ENCODE data around the gene DMTF1.
"Not testable (repeated sequence)": the region's sequence is repeated elsewhere in the genome, so short reads cannot be mapped to it uniquely, and the experiment has no call there.

Gene DMTF1

GRCh38 chr7:87152112-87152896 is at the start of gene DMTF1:
Gene DMTF1 (plus strand): TSS chr7:87152453. CDS start chr7:87164942, 12,489 bp downstream.
- DNase-seq = peak; percentile 79

- DNase-seq = no peak
Observed at GRCh38 chr7:87105401-87105800, 46.9 kb upstream of the DMTF1 start.

- DNase-seq = no peak
Observed at GRCh38 chr7:87106974-87107612, 45.2 kb upstream of the DMTF1 start.

- no peak for DNase-seq
Observed at GRCh38 chr7:87107949-87108776, 44.1 kb upstream of the DMTF1 start.

GRCh38 chr7:87110778-87111177 is 41.5 kb upstream of the DMTF1 start:
- DNase-seq = no peak

GRCh38 chr7:87111877-87112276 is 40.4 kb upstream of the DMTF1 start:
- no peak for DNase-seq

GRCh38 chr7:87113077-87113476 is 39.2 kb upstream of the DMTF1 start:
- DNase-seq = no peak

GRCh38 chr7:87113904-87114303 is 38.3 kb upstream of the DMTF1 start:
- DNase-seq = not testable (repeated sequence)

- not testable (repeated sequence) for DNase-seq
Observed at GRCh38 chr7:87115772-87116171, 36.5 kb upstream of the DMTF1 start.

- DNase-seq = no peak
Observed at GRCh38 chr7:87116315-87116714, 35.9 kb upstream of the DMTF1 start.

- DNase-seq = no peak
Observed at GRCh38 chr7:87119581-87119980, 32.7 kb upstream of the DMTF1 start.

- no peak for DNase-seq
Observed at GRCh38 chr7:87123105-87123504, 29.1 kb upstream of the DMTF1 start.

- DNase-seq = no peak
Observed at GRCh38 chr7:87127019-87127418, 25.2 kb upstream of the DMTF1 start.

- no peak for DNase-seq
Observed at GRCh38 chr7:87128861-87129267, 23.4 kb upstream of the DMTF1 start.

GRCh38 chr7:87129332-87129731 is 22.9 kb upstream of the DMTF1 start:
- no peak for DNase-seq

- DNase-seq = no peak
Observed at GRCh38 chr7:87129848-87130247, 22.4 kb upstream of the DMTF1 start.

GRCh38 chr7:87131771-87132170 is 20.5 kb upstream of the DMTF1 start:
- no peak for DNase-seq

- no peak for DNase-seq
Observed at GRCh38 chr7:87137271-87137670, 15.0 kb upstream of the DMTF1 start.

GRCh38 chr7:87139514-87139913 is 12.7 kb upstream of the DMTF1 start:
- no peak for DNase-seq

GRCh38 chr7:87140271-87140748 is 11.9 kb upstream of the DMTF1 start:
- DNase-seq = no peak

- DNase-seq = no peak
Observed at GRCh38 chr7:87144173-87144657, 8.0 kb upstream of the DMTF1 start.

GRCh38 chr7:87146740-87147386 is 5.4 kb upstream of the DMTF1 start:
- DNase-seq = no peak

- no peak for DNase-seq
Observed at GRCh38 chr7:87147500-87147899, 4.8 kb upstream of the DMTF1 start.

Measured in activated T-cell treated with anti-CD3 and anti-CD28 coated beads for 4 hours (primary cell).